ENCODE data around the gene GRIPAP1. TPM values are rescaled to one million over a fixed set of nuclear protein-coding genes. Genes with fewer than 3 reads are reported as not detected.
A peak's percentile ranks its signal among the peaks of the same experiment; 100 is the strongest.

GRIPAP1 gene
- 46.6 TPM for polyA plus RNA-seq (2012; ENCODE audit: insufficient read depth, insufficient read length, low read depth)

GRCh38 chrX:49002091-49002935, at the start of gene GRIPAP1:
Gene GRIPAP1 (minus strand): TSS chrX:49002264. CDS start chrX:49002229, 35 bp downstream.
- Histone ChIP-seq H3K4me3 (ENCODE audit: low read depth, low read length) (peak within 1 kb of the TSS; percentile 94), H3K27me3 (no peaks in the 10 kb centered on the region), H3K4me1 (no peaks in the 10 kb centered on the region), H3K36me3 (no peaks in the 10 kb centered on the region), H3K9me3 (no peaks in the 10 kb centered on the region)
- TF ChIP-seq CTCF (IDR thresholded peaks at IDR 0.05; ENCODE audit: low read depth, low read length): no peak
- peak; percentile 74 for DNase-seq

GRCh38 chrX:49043987-49044281, 41.9 kb upstream of the GRIPAP1 start:
- peaks cover 4% of the 10 kb centered on the region for H3K4me1 ChIP-seq
- TF ChIP-seq CTCF (IDR thresholded peaks at IDR 0.05; ENCODE audit: low read depth, low read length): no peak
- DNase-seq: no peak
- H3K36me3 ChIP-seq: no peaks in the 10 kb centered on the region
- H3K4me3 ChIP-seq (ENCODE audit: low read depth, low read length): peak overlapping the region; percentile 43
- no peaks in the 10 kb centered on the region for H3K27me3 ChIP-seq
- H3K9me3 ChIP-seq: no peaks in the 10 kb centered on the region

- peak within 1 kb of the TSS; percentile 64 for H3K4me3 ChIP-seq (ENCODE audit: low read depth, low read length)
- no peaks in the 10 kb centered on the region for H3K9me3 ChIP-seq
- H3K27me3 ChIP-seq: no peaks in the 10 kb centered on the region
- DNase-seq: peak; percentile 96
- TF ChIP-seq CTCF (IDR thresholded peaks at IDR 0.05; ENCODE audit: low read depth, low read length): peak; percentile 61
- no peaks in the 10 kb centered on the region; the same call in 1 of the 2 replicates for H3K36me3 ChIP-seq
- peaks cover 4% of the 10 kb centered on the region for H3K4me1 ChIP-seq
These were observed 41.3 kb upstream of the GRIPAP1 start, which contains the start of gene TFE3 for GRCh38 chrX:49043220-49043986. Gene TFE3 (minus strand): TSS chrX:49043357. CDS start chrX:49043226, 131 bp downstream.

GRCh38 chrX:49042581-49043219, 40.6 kb upstream of the GRIPAP1 start:
- Histone ChIP-seq H3K4me3 (ENCODE audit: low read depth, low read length) (peak overlapping the region; percentile 64), H3K9me3 (no peaks in the 10 kb centered on the region), H3K4me1 (peaks cover 4% of the 10 kb centered on the region), H3K36me3 (no peaks in the 10 kb centered on the region; the same call in 1 of the 2 replicates), H3K27me3 (no peaks in the 10 kb centered on the region)
- DNase-seq: no peak
- TF ChIP-seq CTCF (IDR thresholded peaks at IDR 0.05; ENCODE audit: low read depth, low read length): no peak

- H3K9me3 ChIP-seq: no peaks in the 10 kb centered on the region
- no peak for TF ChIP-seq CTCF (IDR thresholded peaks at IDR 0.05; ENCODE audit: low read depth, low read length)
- peaks cover 4% of the 10 kb centered on the region for H3K4me1 ChIP-seq
- no peak for DNase-seq
- peak overlapping the region; percentile 64 for H3K4me3 ChIP-seq (ENCODE audit: low read depth, low read length)
- H3K36me3 ChIP-seq: no peaks in the 10 kb centered on the region; the same call in 1 of the 2 replicates
- H3K27me3 ChIP-seq: no peaks in the 10 kb centered on the region
These were observed 39.9 kb upstream of the GRIPAP1 start for GRCh38 chrX:49041744-49042580.
